ENCODE data around the gene COX5B. TPM values are rescaled to one million over a fixed set of nuclear protein-coding genes. Genes with fewer than 3 reads are reported as not detected.

Gene COX5B
- total RNA-seq, 1 experiment from 2014 or later = 346 TPM

- TF ChIP-seq TCF7 (CRISPR knock-in tag; IDR thresholded peaks at IDR 0.05; ENCODE audit: low read depth) = no peak
- TF ChIP-seq ZNF423 (CRISPR knock-in tag; IDR thresholded peaks at IDR 0.05) = no peak
- TF ChIP-seq ZNF121 (CRISPR knock-in tag; IDR thresholded peaks at IDR 0.05) = no peak
- TF ChIP-seq RELA (CRISPR knock-in tag; IDR thresholded peaks at IDR 0.05; ENCODE audit: borderline replicate concordance) = no peak
- no peak for TF ChIP-seq PRDM15 (CRISPR knock-in tag; IDR thresholded peaks at IDR 0.05)
- no peak for TF ChIP-seq ETV6 (CRISPR knock-in tag; IDR thresholded peaks at IDR 0.05)
- no peak for TF ChIP-seq ZMAT4 (CRISPR knock-in tag; IDR thresholded peaks at IDR 0.05)
- TF ChIP-seq PREB (CRISPR knock-in tag; IDR thresholded peaks at IDR 0.05; ENCODE audit: borderline replicate concordance) = no peak
- CTCF ChIA-PET = interaction anchor here (1.0 kb wide), 1 partner anchor 68 kb away, joined by 3 read pairs; no protein-coding TSS in a partner anchor
- DNase-seq (ENCODE audit: low spot score) = no peak
- peaks cover 22% of the 10 kb centered on the region for H3K9me3 Mint-ChIP-seq
- H3K4me3 Mint-ChIP-seq = no peak overlapping the region
- H3K36me3 Mint-ChIP-seq = peaks cover 51% of the 10 kb centered on the region
- peaks cover 18% of the 10 kb centered on the region for H3K4me1 Mint-ChIP-seq
- no peak for ATAC-seq
- no peak overlapping the region for H3K27ac Mint-ChIP-seq
- POLR2A ChIA-PET = no interaction called here
- H3K27me3 Mint-ChIP-seq (ENCODE audit: low read depth) = no peaks in the 10 kb centered on the region
These were observed 12.3 kb downstream of the COX5B start for GRCh38 chr2:97657986-97658690.

- TF ChIP-seq ATF2 (CRISPR knock-in tag; IDR thresholded peaks at IDR 0.05; ENCODE audit: borderline replicate concordance, low read depth) (no peak), ZNF416 (CRISPR knock-in tag; IDR thresholded peaks at IDR 0.05) (no peak), ATF6 (CRISPR knock-in tag; IDR thresholded peaks at IDR 0.05) (no peak), CREB1 (CRISPR knock-in tag; IDR thresholded peaks at IDR 0.05) (no peak)
- Mint-ChIP-seq H3K4me1 (peaks cover 19% of the 10 kb centered on the region), H3K9me3 (peaks cover 17% of the 10 kb centered on the region), H3K27ac (no peak overlapping the region), H3K4me3 (no peak overlapping the region), H3K36me3 (peaks cover 46% of the 10 kb centered on the region), H3K27me3 (ENCODE audit: low read depth) (no peaks in the 10 kb centered on the region)
- DNase-seq (ENCODE audit: low spot score) (no peak), ATAC-seq (no peak)
- CTCF ChIA-PET = no interaction called here
- POLR2A ChIA-PET = interaction anchor here (1.0 kb wide), 1 partner anchor 13 kb away, joined by 3 read pairs; the partner anchor contains the start of gene COX5B
These were observed 12.9 kb downstream of the COX5B start for GRCh38 chr2:97658691-97659157.

Measured in WTC11 (cell line).